Neuronal stem cell (in vitro differentiated cells): ENCODE measurements around the gene EXOC6.

Experiments
- DNase-seq: peaks from one replicate; pipeline ENCODE4 v3.0.0-alpha.2; 2013; ENCODE audit warnings: low spot score
- H2AFZ ChIP-seq: one replicate; pipeline ENCODE4 v1.6.1; 2013; ENCODE audit warnings: mild to moderate bottlenecking, low read length, inconsistent platforms
- H2AK5ac ChIP-seq: 2 replicates; pipeline ENCODE4 v1.6.1; 2013; ENCODE audit warnings: low read depth, mild to moderate bottlenecking, inconsistent platforms, low read length, moderate library complexity, mixed read lengths
- H2BK120ac ChIP-seq: 2 replicates; pipeline ENCODE4 v1.6.1; 2013; ENCODE audit warnings: low read depth, mild to moderate bottlenecking, inconsistent platforms, low read length, moderate library complexity, mixed read lengths
- H2BK12ac ChIP-seq: one replicate; pipeline ENCODE4 v1.6.1; 2013; ENCODE audit warnings: low read length, inconsistent platforms
- H2BK15ac ChIP-seq: 2 replicates; pipeline ENCODE4 v1.6.1; 2013; ENCODE audit warnings: mild to moderate bottlenecking, low read length, inconsistent platforms, mixed read lengths
- H2BK5ac ChIP-seq: one replicate; pipeline ENCODE4 v1.6.1; 2013; ENCODE audit warnings: inconsistent platforms, mild to moderate bottlenecking, low read length, moderate library complexity
- H3K14ac ChIP-seq: one replicate; pipeline ENCODE4 v1.6.1; 2013; ENCODE audit warnings: low read length, inconsistent platforms
- H3K18ac ChIP-seq: 2 replicates; pipeline ENCODE4 v1.6.1; 2013; ENCODE audit warnings: low read length, inconsistent platforms
- H3K23ac ChIP-seq: 2 replicates; pipeline ENCODE4 v1.6.1; 2013; ENCODE audit warnings: low read depth, mild to moderate bottlenecking, mixed read lengths, low read length, inconsistent platforms; ENCODE audit not compliant: poor library complexity
- H3K27ac ChIP-seq: replicated peaks from 3 replicates; pipeline ENCODE4 v1.5.1; 2013; ENCODE audit warnings: low read length, inconsistent platforms
- H3K27me3 ChIP-seq, 3 experiments: 2 replicates each; pipeline ENCODE4 v1.6.1; 2013; ENCODE audit warnings: low read length in 3 of 3, mild to moderate bottlenecking in 2 of 3, inconsistent platforms in 1 of 3, low read depth in 1 of 3, mixed read lengths in 1 of 3, moderate library complexity in 1 of 3; ENCODE audit not compliant: control insufficient read depth in 3 of 3, insufficient read depth in 3 of 3
- H3K36me3 ChIP-seq, 2 donors: replicated peaks in 1 of 2; 2 replicates each; pipeline ENCODE4 v1.6.1; 2013; ENCODE audit warnings: low read length in 2 of 2; ENCODE audit not compliant: control insufficient read depth in 2 of 2, insufficient read depth in 2 of 2
- H3K4ac ChIP-seq: 2 replicates; pipeline ENCODE4 v1.6.1; 2013; ENCODE audit warnings: inconsistent platforms, mild to moderate bottlenecking, low read length, moderate library complexity
- H3K4me1 ChIP-seq, 2 donors: 1 replicate in 1 of 2; 2 replicates in 1 of 2; pipeline ENCODE4 v1.6.1; 2013; ENCODE audit warnings: low read length in 2 of 2, low read depth in 1 of 2; ENCODE audit not compliant: control insufficient read depth in 2 of 2, insufficient read depth in 1 of 2
- H3K4me2 ChIP-seq: one replicate; pipeline ENCODE4 v1.6.1; 2013; ENCODE audit warnings: mild to moderate bottlenecking, low read length, inconsistent platforms; ENCODE audit not compliant: insufficient read depth, poor library complexity, severe bottlenecking
- H3K4me3 ChIP-seq, 2 donors: 2 replicates each; pipeline ENCODE4 v1.5.1; 2013; ENCODE audit warnings: low read length in 2 of 2, mild to moderate bottlenecking in 2 of 2, inconsistent platforms in 1 of 2, moderate library complexity in 1 of 2
- H3K79me1 ChIP-seq: one replicate; pipeline ENCODE4 v1.6.1; 2013; ENCODE audit warnings: low read depth, mild to moderate bottlenecking, inconsistent platforms, low read length, moderate library complexity
- H3K9ac ChIP-seq: one replicate; pipeline ENCODE4 v1.6.1; 2013; ENCODE audit warnings: mild to moderate bottlenecking, low read depth, low read length, inconsistent platforms; ENCODE audit not compliant: poor library complexity
- H3K9me3 ChIP-seq, 2 donors: replicated peaks in 1 of 2; 2 replicates each; pipeline versions ENCODE3 to v1.6.1; 2013; ENCODE audit warnings: low read length in 2 of 2, mild to moderate bottlenecking in 2 of 2, inconsistent platforms in 1 of 2, low read depth in 1 of 2, mixed read lengths in 1 of 2, moderate library complexity in 1 of 2; ENCODE audit not compliant: control insufficient read depth in 2 of 2, insufficient read depth in 1 of 2
- H4K8ac ChIP-seq: one replicate; pipeline ENCODE4 v1.6.1; 2013; ENCODE audit warnings: low read depth, mild to moderate bottlenecking, inconsistent platforms, low read length, moderate library complexity
- H4K91ac ChIP-seq: one replicate; pipeline ENCODE4 v1.6.1; 2013; ENCODE audit warnings: low read length, low read depth, mild to moderate bottlenecking, inconsistent platforms; ENCODE audit not compliant: poor library complexity
- WGBS, 2 donors: extraction: QIAGEN DNeasy Blood & Tissue Kit; methylation state at CpG; one replicate each; pipeline ENCODE4 v1.1.7; 2013; ENCODE audit warnings: missing lambda C conversion rate in 2 of 2, mixed read lengths in 1 of 2; ENCODE audit not compliant: insufficient read length in 2 of 2, insufficient replicate concordance in 1 of 2; ENCODE audit errors: extremely low coverage in 2 of 2; 5-methylcytosine and 5-hydroxymethylcytosine counted together

The EXOC6 gene

GRCh38 chr10:92916433-92916832 lies 68.1 kb downstream of the EXOC6 start:
- Histone ChIP-seq H2AK5ac (no peak overlapping the region), H3K4ac (no peak overlapping the region), H2BK120ac (no peak overlapping the region), H2AFZ (no peak overlapping the region), H3K27me3 (no peaks in the 10 kb centered on the region), H3K27ac (no peak overlapping the region), H3K79me1 (no peaks in the 10 kb centered on the region), H3K4me1 (peaks cover 2 to 16% of the 10 kb centered on the region in 2 donors), H3K23ac (no peak overlapping the region), H3K14ac (no peak overlapping the region), H3K9ac (no peak overlapping the region), H2BK12ac (no peak overlapping the region), H3K4me3 (no peak overlapping the region), H4K8ac (no peak overlapping the region), H3K9me3 (peaks cover 0 to 11% of the 10 kb centered on the region in 2 donors), H4K91ac (no peak overlapping the region), H3K36me3 (peaks cover 1 to 22% of the 10 kb centered on the region in 2 donors), H2BK15ac (no peak overlapping the region), H3K4me2 (no peak overlapping the region), H3K18ac (no peak overlapping the region), H2BK5ac (no peak overlapping the region)
- no peak for DNase-seq
- no CpG with 5 or more reads among the region's 2 CpGs for WGBS, 2 donors

- H2BK15ac ChIP-seq, result no peak overlapping the region
- H2BK120ac ChIP-seq, result no peak overlapping the region
- peaks cover 0 to 14% of the 10 kb centered on the region in 2 donors for H3K9me3 ChIP-seq
- H4K8ac ChIP-seq, result no peak overlapping the region
- no peak overlapping the region for H3K4ac ChIP-seq
- H3K27ac ChIP-seq, result no peak overlapping the region
- no peak overlapping the region for H2BK12ac ChIP-seq
- peaks cover 0 to 11% of the 10 kb centered on the region in 2 donors for H3K4me1 ChIP-seq
- H2AK5ac ChIP-seq, result no peak overlapping the region
- H4K91ac ChIP-seq, result no peak overlapping the region
- H2AFZ ChIP-seq, result no peak overlapping the region
- H3K14ac ChIP-seq, result no peak overlapping the region
- no peaks in the 10 kb centered on the region for H3K79me1 ChIP-seq
- H3K18ac ChIP-seq, result no peak overlapping the region
- WGBS, 2 donors, result no CpG with 5 or more reads among the region's 3 CpGs
- no peak overlapping the region for H3K23ac ChIP-seq
- H3K9ac ChIP-seq, result no peak overlapping the region
- H3K4me2 ChIP-seq, result no peak overlapping the region
- no peak overlapping the region for H2BK5ac ChIP-seq
- DNase-seq, result no peak
- H3K4me3 ChIP-seq, result no peak overlapping the region
- peaks cover 1 to 22% of the 10 kb centered on the region in 2 donors for H3K36me3 ChIP-seq
- H3K27me3 ChIP-seq, result no peaks in the 10 kb centered on the region
These were observed 70.3 kb downstream of the EXOC6 start for GRCh38 chr10:92918603-92919002.

DNA sequence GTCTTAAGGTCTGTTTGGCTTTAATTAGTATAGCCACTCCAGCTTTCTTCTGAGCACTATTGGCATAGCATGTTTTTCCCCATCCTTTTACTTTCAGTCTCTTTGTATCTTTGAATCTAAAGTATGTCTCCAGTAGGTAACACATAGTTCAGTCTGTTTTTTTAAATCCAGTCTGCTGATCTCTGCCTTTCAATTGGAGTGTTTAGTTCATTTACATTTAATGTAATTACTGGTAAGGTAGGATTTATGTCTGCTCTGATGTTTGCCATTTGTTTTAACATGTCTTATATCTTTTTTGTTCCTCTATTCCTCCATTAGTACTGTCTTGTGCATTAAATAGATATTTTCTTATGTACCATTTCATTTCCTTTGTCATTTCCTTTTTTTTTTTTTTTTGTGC lies 72.5 kb downstream of the EXOC6 start:
- Histone ChIP-seq H2BK120ac (no peak overlapping the region), H3K4me3 (no peak overlapping the region), H3K4ac (no peak overlapping the region), H2BK12ac (no peak overlapping the region), H2BK5ac (no peak overlapping the region), H2AK5ac (no peak overlapping the region), H3K9ac (no peak overlapping the region), H4K8ac (no peak overlapping the region), H3K18ac (no peak overlapping the region), H2AFZ (no peak overlapping the region), H3K14ac (no peak overlapping the region), H3K23ac (no peak overlapping the region), H3K36me3 (peaks cover 0 to 20% of the 10 kb centered on the region in 2 donors), H2BK15ac (no peak overlapping the region), H3K27ac (no peak overlapping the region), H3K4me2 (no peak overlapping the region), H4K91ac (no peak overlapping the region), H3K9me3 (peaks cover 0 to 14% of the 10 kb centered on the region in 2 donors), H3K4me1 (peaks cover 0 to 5% of the 10 kb centered on the region in 2 donors), H3K79me1 (no peaks in the 10 kb centered on the region), H3K27me3 (no peaks in the 10 kb centered on the region)
- no peak for DNase-seq

GRCh38 chr10:92923416-92923815 lies 75.1 kb downstream of the EXOC6 start:
- no peak for DNase-seq

More at GRCh38 chr10:92923416-92923815, 75.1 kb downstream of the EXOC6 start:
- Histone ChIP-seq H3K18ac (no peak overlapping the region), H3K4ac (no peak overlapping the region), H3K14ac (no peak overlapping the region), H2BK120ac (no peak overlapping the region), H3K27ac (no peak overlapping the region), H4K8ac (no peak overlapping the region), H3K4me2 (no peak overlapping the region), H3K4me1 (no peaks in the 10 kb centered on the region), H2AFZ (no peak overlapping the region), H2BK15ac (no peak overlapping the region), H2AK5ac (no peak overlapping the region), H3K4me3 (no peak overlapping the region), H3K9me3 (peaks cover 0 to 14% of the 10 kb centered on the region in 2 donors), H3K36me3 (peaks cover 0 to 19% of the 10 kb centered on the region in 2 donors), H2BK12ac (no peak overlapping the region), H3K79me1 (no peaks in the 10 kb centered on the region), H4K91ac (no peak overlapping the region), H3K27me3 (no peaks in the 10 kb centered on the region), H3K23ac (no peak overlapping the region), H2BK5ac (no peak overlapping the region), H3K9ac (no peak overlapping the region)
- no CpG with 5 or more reads among the region's 1 CpG for WGBS, 2 donors
